Caki2 (cell line): Measurements from ENCODE around the gene IL1RL2. TPM values are rescaled to one million over a fixed set of nuclear protein-coding genes. Genes with fewer than 3 reads are reported as not detected.
A peak's percentile ranks its signal among the peaks of the same experiment; 100 is the strongest.

Experiments
- DNase-seq: peaks from one replicate; pipeline ENCODE4 v3.0.0-alpha.2; 2015; ENCODE audit warnings: low read depth
- in situ Hi-C: cut with HindIII; loops from 2 replicates; pipeline ENCODE4 v1.10.0; 2016; ENCODE audit warnings: low sequenced_read_pairs, low pct_unique_long_range_greater_than_20kb, mixed read lengths
- total RNA-seq: library from RNA; depleted of rRNA; stranded (reverse); fragments of >200 nt; shearing (Covaris generic); gene quantifications from 2 replicates; pipeline ENCODE4 v1.2.3, GENCODE V29; 2014; ENCODE audit warnings: low replicate concordance

IL1RL2 gene
- total RNA-seq, 1 experiment from 2014 or later, result not detected

GRCh38 chr2:102154946-102155702, 31.7 kb upstream of the IL1RL2 start:
- in situ Hi-C loops, result no loop called here
- DNase-seq, result no peak

GRCh38 chr2:102155703-102156515, 30.9 kb upstream of the IL1RL2 start:
- in situ Hi-C loops, result no loop called here

DNA sequence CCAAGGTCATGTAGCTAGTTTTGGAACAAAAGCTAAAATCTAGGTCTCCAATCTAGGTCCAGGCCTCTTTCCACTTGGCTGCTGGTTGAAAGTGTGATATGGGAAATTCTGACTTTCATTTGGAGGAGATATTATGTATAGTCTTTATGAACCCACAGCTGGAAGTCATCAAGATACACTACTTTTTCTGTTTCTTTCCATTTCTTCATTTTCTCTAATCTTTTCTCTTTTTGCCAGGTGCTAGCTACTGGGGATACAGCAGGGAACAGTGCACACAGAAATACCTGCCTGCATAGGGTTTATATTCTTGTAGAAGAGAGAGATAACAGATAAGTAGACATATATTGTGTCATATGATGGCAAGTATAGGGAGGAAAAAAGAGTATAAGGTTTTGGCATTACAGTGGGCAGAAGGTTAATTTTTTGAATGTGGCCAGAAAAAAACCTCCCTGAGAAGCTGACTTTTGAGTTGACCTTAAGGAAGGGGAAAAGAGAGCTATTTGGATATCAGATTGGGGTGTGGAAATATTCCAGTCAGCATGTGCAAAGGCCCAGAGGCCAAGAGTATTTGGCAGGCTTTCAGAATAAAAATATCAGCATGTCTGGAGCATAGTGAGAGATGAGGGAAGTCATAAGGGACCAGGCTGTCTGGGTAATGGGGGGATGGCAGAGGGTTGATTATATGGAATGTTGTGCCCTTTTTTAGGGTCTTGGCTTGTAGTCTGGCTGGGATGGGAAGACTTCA, 28.6 kb upstream of the IL1RL2 start:
- in situ Hi-C loops, result no loop called here
- no peak for DNase-seq

More at GRCh38 chr2:102155703-102156515, 30.9 kb upstream of the IL1RL2 start:
- no peak for DNase-seq

GRCh38 chr2:102159295-102159694, 27.5 kb upstream of the IL1RL2 start:
- in situ Hi-C loops, result no loop called here

GRCh38 chr2:102166189-102166845, 20.5 kb upstream of the IL1RL2 start:
- peak; percentile 32 for DNase-seq
- in situ Hi-C loops, result no loop called here

More at GRCh38 chr2:102159295-102159694, 27.5 kb upstream of the IL1RL2 start:
- DNase-seq, result no peak

GRCh38 chr2:102168026-102168771, 18.6 kb upstream of the IL1RL2 start:
- DNase-seq, result no peak
- in situ Hi-C loops, result no loop called here

- in situ Hi-C loops, result no loop called here
- DNase-seq, result no peak
Measured at GRCh38 chr2:102171946-102172345, 14.9 kb upstream of the IL1RL2 start.

- in situ Hi-C loops, result no loop called here
- DNase-seq, result no peak
Measured at GRCh38 chr2:102172745-102173144, 14.1 kb upstream of the IL1RL2 start.

- DNase-seq, result no peak
- in situ Hi-C loops, result no loop called here
Measured at GRCh38 chr2:102176172-102176571, 10.7 kb upstream of the IL1RL2 start.

GRCh38 chr2:102177814-102178478, 8.9 kb upstream of the IL1RL2 start:
- in situ Hi-C loops, result no loop called here
- no peak for DNase-seq

- in situ Hi-C loops, result no loop called here
- no peak for DNase-seq
Measured at GRCh38 chr2:102179061-102179460, 7.8 kb upstream of the IL1RL2 start.

DNA sequence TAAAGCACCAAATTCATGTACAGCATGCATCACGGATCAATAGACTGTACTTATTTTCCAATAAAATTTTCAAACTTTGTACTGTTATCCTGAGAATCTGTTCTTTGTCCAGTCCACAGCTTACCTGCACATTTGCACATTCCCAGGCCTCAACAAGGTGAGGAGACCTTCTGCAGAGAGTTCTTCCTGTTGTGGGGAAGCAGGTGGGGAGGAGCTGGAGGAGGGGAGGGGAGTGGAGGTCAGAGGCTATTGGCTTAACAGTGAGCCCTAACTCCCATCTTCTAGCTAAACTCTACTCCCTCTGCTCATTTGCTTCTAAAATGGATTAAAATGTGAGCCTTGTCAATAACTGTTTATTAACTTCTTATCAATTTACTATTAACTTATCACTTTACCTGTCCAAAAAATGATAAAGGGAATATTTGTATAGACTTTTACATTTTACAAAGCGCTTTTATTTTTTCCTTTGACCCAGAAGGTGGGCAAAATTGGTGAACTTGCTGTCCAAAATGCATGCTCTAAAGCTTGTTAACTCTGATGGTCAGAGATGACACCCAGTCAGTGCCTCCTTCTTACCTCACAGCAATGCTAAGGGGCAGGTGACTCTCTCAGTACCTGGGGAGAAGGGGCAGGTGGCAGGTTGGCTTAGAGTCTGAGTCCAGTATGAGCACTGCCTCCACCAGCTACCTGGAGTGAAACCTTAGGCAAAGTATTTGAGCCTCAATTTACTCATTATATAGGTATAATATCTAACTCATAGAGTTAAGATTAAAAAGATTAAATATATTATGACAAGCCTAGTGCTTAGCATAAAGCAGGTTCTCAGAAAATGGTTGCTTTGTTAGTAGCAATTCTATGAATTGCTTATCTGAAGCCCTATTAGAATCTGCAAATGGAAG, 6.8 kb upstream of the IL1RL2 start:
- in situ Hi-C loops, result no loop called here
- DNase-seq, result no peak

GRCh38 chr2:102180687-102180999, 6.2 kb upstream of the IL1RL2 start:
- no peak for DNase-seq
- in situ Hi-C loops, result no loop called here

DNA sequence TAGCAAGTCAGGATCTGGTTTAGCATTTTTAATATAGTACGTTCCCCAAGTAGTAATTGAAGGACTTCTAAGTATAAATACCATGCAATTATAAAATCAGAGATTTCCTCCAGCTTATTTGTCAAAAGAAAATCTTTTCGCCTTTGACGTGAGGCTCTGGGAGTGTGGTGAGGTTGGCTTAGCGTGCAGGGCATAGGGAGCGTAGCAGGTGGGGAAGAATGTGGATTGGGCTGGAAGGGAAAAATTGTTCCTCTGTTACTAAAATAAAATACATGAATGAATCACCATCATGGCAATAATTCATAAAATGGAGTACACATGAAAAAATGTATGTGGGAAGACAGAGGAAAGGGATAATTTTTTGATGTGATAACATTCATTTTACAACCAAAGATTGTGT, 5.4 kb upstream of the IL1RL2 start:
- no peak for DNase-seq
- in situ Hi-C loops, result no loop called here

- in situ Hi-C loops, result no loop called here
- no peak for DNase-seq
Measured at GRCh38 chr2:102181919-102182635, 4.7 kb upstream of the IL1RL2 start.

DNA sequence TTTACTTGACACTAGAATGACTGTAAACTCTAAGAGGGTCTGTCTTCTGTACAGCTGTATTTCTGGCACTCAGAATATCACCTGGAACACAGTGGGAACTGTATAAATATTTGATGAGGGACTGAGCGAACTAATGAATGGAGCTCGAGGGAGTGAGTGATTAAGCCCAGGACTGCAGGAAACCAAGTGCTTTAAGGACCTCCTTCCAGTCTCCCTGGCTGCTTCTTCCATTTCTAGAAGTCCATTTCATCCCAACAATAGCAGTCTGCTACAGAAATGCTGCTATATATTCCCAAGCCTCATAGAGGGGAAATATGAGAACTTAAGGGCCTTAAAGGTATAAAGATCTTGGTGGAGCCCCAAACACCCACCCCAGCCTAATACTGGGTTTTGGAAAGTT, 2.8 kb upstream of the IL1RL2 start:
- DNase-seq, result no peak

More for the DNA sequence above, 2.8 kb upstream of the IL1RL2 start:
- in situ Hi-C loops, result no loop called here
